ENCODE data around the gene ATG10.

The ATG10 gene

GRCh38 chr5:82155305-82155704 lies 183.5 kb downstream of the ATG10 start:
- no peaks in the 10 kb centered on the region for H3K27me3 ChIP-seq (ENCODE audit: control insufficient read depth in 5 of 5, insufficient read depth in 4 of 5, low read length in 5 of 5)
- no peaks in the 10 kb centered on the region for H3K36me3 ChIP-seq (ENCODE audit: control insufficient read depth in 5 of 5, insufficient read depth in 5 of 5, low read length in 5 of 5)
- no peak overlapping the region for H3K9ac ChIP-seq (ENCODE audit: low read length in 5 of 5)
- no peak overlapping the region for H3K27ac ChIP-seq (ENCODE audit: low read depth, low read length)
- H3K4me1 ChIP-seq (ENCODE audit: control insufficient read depth in 5 of 5, insufficient read depth in 5 of 5, low read length in 5 of 5): peaks cover 0 to 15% (median 7%) of the 10 kb centered on the region in 5 donors
- no peaks in the 10 kb centered on the region for H3K9me3 ChIP-seq (ENCODE audit: control insufficient read depth in 5 of 5, low read length in 5 of 5)
- H3K4me3 ChIP-seq (ENCODE audit: low read depth in 1 of 5, low read length in 5 of 5): no peak overlapping the region

- no peaks in the 10 kb centered on the region for H3K27me3 ChIP-seq (ENCODE audit: control insufficient read depth in 5 of 5, insufficient read depth in 4 of 5, low read length in 5 of 5)
- H3K4me1 ChIP-seq (ENCODE audit: control insufficient read depth in 5 of 5, insufficient read depth in 5 of 5, low read length in 5 of 5): peaks cover 0 to 9% (median 3%) of the 10 kb centered on the region in 5 donors
- H3K27ac ChIP-seq (ENCODE audit: low read depth, low read length): no peak overlapping the region
- H3K9ac ChIP-seq (ENCODE audit: low read length in 5 of 5): no peak overlapping the region
- H3K9me3 ChIP-seq (ENCODE audit: control insufficient read depth in 5 of 5, low read length in 5 of 5): no peaks in the 10 kb centered on the region
- H3K36me3 ChIP-seq (ENCODE audit: control insufficient read depth in 5 of 5, insufficient read depth in 5 of 5, low read length in 5 of 5): no peaks in the 10 kb centered on the region
- no peak overlapping the region for H3K4me3 ChIP-seq (ENCODE audit: low read depth in 1 of 5, low read length in 5 of 5)
Measured at GRCh38 chr5:82156874-82157273, 185.1 kb downstream of the ATG10 start.

- Histone ChIP-seq H3K27me3 (ENCODE audit: control insufficient read depth in 5 of 5, insufficient read depth in 4 of 5, low read length in 5 of 5) (no peaks in the 10 kb centered on the region), H3K36me3 (ENCODE audit: control insufficient read depth in 5 of 5, insufficient read depth in 5 of 5, low read length in 5 of 5) (no peaks in the 10 kb centered on the region), H3K4me3 (ENCODE audit: low read depth in 1 of 5, low read length in 5 of 5) (no peak overlapping the region), H3K9ac (ENCODE audit: low read length in 5 of 5) (no peak overlapping the region), H3K9me3 (ENCODE audit: control insufficient read depth in 5 of 5, low read length in 5 of 5) (no peaks in the 10 kb centered on the region), H3K4me1 (ENCODE audit: control insufficient read depth in 5 of 5, insufficient read depth in 5 of 5, low read length in 5 of 5) (peaks cover 0 to 9% (median 3%) of the 10 kb centered on the region in 5 donors), H3K27ac (ENCODE audit: low read depth, low read length) (no peak overlapping the region)
Measured at GRCh38 chr5:82158755-82159413, 187.1 kb downstream of the ATG10 start.

- H3K36me3 ChIP-seq (ENCODE audit: control insufficient read depth in 5 of 5, insufficient read depth in 5 of 5, low read length in 5 of 5): no peaks in the 10 kb centered on the region
- no peaks in the 10 kb centered on the region for H3K9me3 ChIP-seq (ENCODE audit: control insufficient read depth in 5 of 5, low read length in 5 of 5)
- H3K4me1 ChIP-seq (ENCODE audit: control insufficient read depth in 5 of 5, insufficient read depth in 5 of 5, low read length in 5 of 5): peaks cover 0 to 11% (median 10%) of the 10 kb centered on the region in 5 donors
- no peaks in the 10 kb centered on the region for H3K27me3 ChIP-seq (ENCODE audit: control insufficient read depth in 5 of 5, insufficient read depth in 4 of 5, low read length in 5 of 5)
- H3K27ac ChIP-seq (ENCODE audit: low read depth, low read length): no peak overlapping the region
- H3K9ac ChIP-seq (ENCODE audit: low read length in 5 of 5): no peak overlapping the region
- H3K4me3 ChIP-seq (ENCODE audit: low read depth in 1 of 5, low read length in 5 of 5): no peak overlapping the region
Measured at GRCh38 chr5:82160948-82161347, 189.1 kb downstream of the ATG10 start.

GRCh38 chr5:82162573-82162972 lies 190.8 kb downstream of the ATG10 start:
- H3K27ac ChIP-seq (ENCODE audit: low read depth, low read length): no peak overlapping the region

GRCh38 chr5:82163452-82164175 lies 191.8 kb downstream of the ATG10 start:
- Histone ChIP-seq H3K27ac (ENCODE audit: low read depth, low read length) (no peak overlapping the region), H3K27me3 (ENCODE audit: control insufficient read depth in 5 of 5, insufficient read depth in 4 of 5, low read length in 5 of 5) (no peaks in the 10 kb centered on the region), H3K36me3 (ENCODE audit: control insufficient read depth in 5 of 5, insufficient read depth in 5 of 5, low read length in 5 of 5) (no peaks in the 10 kb centered on the region), H3K9ac (ENCODE audit: low read length in 5 of 5) (no peak overlapping the region), H3K9me3 (ENCODE audit: control insufficient read depth in 5 of 5, low read length in 5 of 5) (no peaks in the 10 kb centered on the region), H3K4me3 (ENCODE audit: low read depth in 1 of 5, low read length in 5 of 5) (no peak overlapping the region), H3K4me1 (ENCODE audit: control insufficient read depth in 5 of 5, insufficient read depth in 5 of 5, low read length in 5 of 5) (peaks cover 0 to 11% (median 10%) of the 10 kb centered on the region in 5 donors)

More at GRCh38 chr5:82162573-82162972, 190.8 kb downstream of the ATG10 start:
- Histone ChIP-seq H3K36me3 (ENCODE audit: control insufficient read depth in 5 of 5, insufficient read depth in 5 of 5, low read length in 5 of 5) (no peaks in the 10 kb centered on the region), H3K9me3 (ENCODE audit: control insufficient read depth in 5 of 5, low read length in 5 of 5) (no peaks in the 10 kb centered on the region), H3K4me1 (ENCODE audit: control insufficient read depth in 5 of 5, insufficient read depth in 5 of 5, low read length in 5 of 5) (peaks cover 0 to 11% (median 10%) of the 10 kb centered on the region in 5 donors), H3K9ac (ENCODE audit: low read length in 5 of 5) (no peak overlapping the region), H3K4me3 (ENCODE audit: low read depth in 1 of 5, low read length in 5 of 5) (no peak overlapping the region), H3K27me3 (ENCODE audit: control insufficient read depth in 5 of 5, insufficient read depth in 4 of 5, low read length in 5 of 5) (no peaks in the 10 kb centered on the region)

- Histone ChIP-seq H3K4me1 (ENCODE audit: control insufficient read depth in 5 of 5, insufficient read depth in 5 of 5, low read length in 5 of 5) (peaks cover 0 to 11% (median 10%) of the 10 kb centered on the region in 5 donors), H3K36me3 (ENCODE audit: control insufficient read depth in 5 of 5, insufficient read depth in 5 of 5, low read length in 5 of 5) (no peaks in the 10 kb centered on the region), H3K4me3 (ENCODE audit: low read depth in 1 of 5, low read length in 5 of 5) (no peak overlapping the region), H3K27me3 (ENCODE audit: control insufficient read depth in 5 of 5, insufficient read depth in 4 of 5, low read length in 5 of 5) (no peaks in the 10 kb centered on the region), H3K9me3 (ENCODE audit: control insufficient read depth in 5 of 5, low read length in 5 of 5) (no peaks in the 10 kb centered on the region), H3K27ac (ENCODE audit: low read depth, low read length) (peak overlapping the region; percentile 54), H3K9ac (ENCODE audit: low read length in 5 of 5) (no peak overlapping the region)
Measured at GRCh38 chr5:82164176-82164976, 192.6 kb downstream of the ATG10 start.

GRCh38 chr5:82164977-82165713 lies 193.3 kb downstream of the ATG10 start:
- Histone ChIP-seq H3K27ac (ENCODE audit: low read depth, low read length) (no peak overlapping the region), H3K9ac (ENCODE audit: low read length in 5 of 5) (peak overlapping the region in 1 of 5 donors; percentile 14), H3K4me3 (ENCODE audit: low read depth in 1 of 5, low read length in 5 of 5) (no peak overlapping the region), H3K4me1 (ENCODE audit: control insufficient read depth in 5 of 5, insufficient read depth in 5 of 5, low read length in 5 of 5) (peaks cover 0 to 11% (median 11%) of the 10 kb centered on the region in 5 donors), H3K9me3 (ENCODE audit: control insufficient read depth in 5 of 5, low read length in 5 of 5) (no peaks in the 10 kb centered on the region), H3K27me3 (ENCODE audit: control insufficient read depth in 5 of 5, insufficient read depth in 4 of 5, low read length in 5 of 5) (no peaks in the 10 kb centered on the region), H3K36me3 (ENCODE audit: control insufficient read depth in 5 of 5, insufficient read depth in 5 of 5, low read length in 5 of 5) (no peaks in the 10 kb centered on the region)

GRCh38 chr5:82165740-82166530 lies 194.1 kb downstream of the ATG10 start:
- Histone ChIP-seq H3K9ac (ENCODE audit: low read length in 5 of 5) (peak overlapping the region in 1 of 5 donors; percentile 14), H3K4me3 (ENCODE audit: low read depth in 1 of 5, low read length in 5 of 5) (no peak overlapping the region), H3K27ac (ENCODE audit: low read depth, low read length) (no peak overlapping the region), H3K4me1 (ENCODE audit: control insufficient read depth in 5 of 5, insufficient read depth in 5 of 5, low read length in 5 of 5) (peaks cover 0 to 11% (median 11%) of the 10 kb centered on the region in 5 donors), H3K36me3 (ENCODE audit: control insufficient read depth in 5 of 5, insufficient read depth in 5 of 5, low read length in 5 of 5) (no peaks in the 10 kb centered on the region), H3K9me3 (ENCODE audit: control insufficient read depth in 5 of 5, low read length in 5 of 5) (no peaks in the 10 kb centered on the region), H3K27me3 (ENCODE audit: control insufficient read depth in 5 of 5, insufficient read depth in 4 of 5, low read length in 5 of 5) (no peaks in the 10 kb centered on the region)
